GM12865 (cell line): ENCODE data around the gene BRD4.

Experiments
- DNase-seq: peaks from one replicate; pipeline ENCODE4 v3.0.0; 2010; ENCODE audit warnings: low read depth
- H3K4me3 ChIP-seq: 2 replicates; pipeline ENCODE4 v1.5.1; 2011; ENCODE audit warnings: mild to moderate bottlenecking, low read depth, low read length, control low read depth
- CTCF ChIP-seq: IDR thresholded peaks from 2 replicates; pipeline ENCODE4 v1.5.1; 2011; ENCODE audit warnings: low read length, control low read depth, low read depth, inconsistent platforms; ENCODE audit not compliant: insufficient read depth; ENCODE audit errors: missing control alignments

BRD4 gene

GRCh38 chr19:15257782-15258181 lies 74.6 kb downstream of the BRD4 start:
- no peak overlapping the region for H3K4me3 ChIP-seq
- TF ChIP-seq CTCF = no peak
- DNase-seq = no peak

DNA sequence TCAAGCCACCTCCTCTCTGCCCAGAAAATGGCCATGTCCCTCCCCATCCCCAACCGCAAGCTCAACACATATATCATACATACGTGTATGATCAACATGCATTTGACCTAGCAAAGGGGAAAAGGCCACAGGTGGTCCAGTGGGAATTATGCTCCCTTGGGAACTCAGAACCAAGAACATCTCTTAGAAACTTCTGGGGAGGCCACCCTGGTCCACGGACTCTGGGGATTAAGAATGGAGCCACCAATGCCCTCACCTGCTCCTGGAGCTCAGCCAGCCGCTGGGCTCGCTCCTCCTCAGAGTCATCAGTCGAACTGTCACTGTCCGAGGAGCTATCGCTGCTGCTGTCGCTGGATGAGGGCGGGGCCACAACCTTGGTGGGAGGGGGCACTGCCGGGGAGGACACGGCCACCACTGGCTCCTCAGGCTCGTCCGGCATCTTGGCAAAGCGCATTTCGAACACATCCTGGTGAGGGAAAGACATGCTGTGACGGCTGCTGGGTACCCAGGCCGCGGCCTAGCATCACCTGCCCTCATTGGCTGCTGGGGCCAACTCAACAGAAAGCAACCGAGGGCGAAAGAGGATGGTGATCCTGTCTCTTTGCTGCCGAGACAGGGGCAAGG lies 75.5 kb downstream of the BRD4 start:
- TF ChIP-seq CTCF = no peak
- DNase-seq = no peak
- H3K4me3 ChIP-seq = no peak overlapping the region

- no peak overlapping the region for H3K4me3 ChIP-seq
- no peak for TF ChIP-seq CTCF
- DNase-seq = no peak
Observed at GRCh38 chr19:15255359-15255990, 76.9 kb downstream of the BRD4 start.

DNA sequence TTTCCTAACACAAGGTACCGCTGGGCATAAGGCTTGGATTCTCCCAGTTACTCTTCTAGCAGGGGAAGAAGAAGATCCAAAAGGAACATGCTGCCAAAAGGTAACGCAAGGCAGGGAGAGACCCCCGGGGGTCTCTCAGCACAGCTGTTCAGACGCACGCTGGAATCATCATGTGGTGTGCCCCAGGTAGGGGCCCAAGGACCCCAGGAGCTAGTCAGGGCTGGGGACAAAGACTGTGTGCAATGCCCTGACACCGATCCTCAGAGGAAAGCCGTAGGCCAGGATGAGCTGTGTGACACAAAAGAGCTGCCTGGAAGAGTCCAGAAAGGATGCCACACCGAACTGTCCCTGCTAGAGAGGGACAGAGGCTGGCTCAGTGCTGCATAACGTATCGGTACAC lies 77.8 kb downstream of the BRD4 start:
- TF ChIP-seq CTCF = no peak
- DNase-seq = no peak

GRCh38 chr19:15253513-15253912 lies 78.8 kb downstream of the BRD4 start:
- H3K4me3 ChIP-seq = no peak overlapping the region
- DNase-seq = no peak

More for the DNA sequence above, 77.8 kb downstream of the BRD4 start:
- H3K4me3 ChIP-seq = no peak overlapping the region

DNA sequence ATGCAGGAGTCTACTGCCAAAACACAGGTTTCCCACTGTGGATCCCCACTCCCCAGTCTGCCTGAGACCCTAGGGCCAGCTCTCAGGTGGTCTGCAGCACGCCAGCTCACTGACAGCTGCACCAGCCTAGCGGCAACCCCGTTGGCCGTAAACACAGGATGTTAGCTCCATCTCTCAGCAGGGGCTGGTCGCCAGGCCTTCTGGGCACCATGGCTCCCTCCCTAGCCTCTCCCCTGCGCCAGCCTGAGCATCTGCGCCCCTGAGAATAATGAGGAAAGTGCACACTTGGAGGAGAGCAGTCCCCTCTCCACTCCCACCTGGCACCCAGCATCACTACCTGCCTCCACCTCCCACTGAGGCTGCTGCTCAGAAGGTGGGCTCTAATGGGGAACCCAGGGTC lies 79.3 kb downstream of the BRD4 start:
- no peak for DNase-seq
- no peak for TF ChIP-seq CTCF
- no peak overlapping the region for H3K4me3 ChIP-seq

More at GRCh38 chr19:15253513-15253912, 78.8 kb downstream of the BRD4 start:
- TF ChIP-seq CTCF = no peak
